GM21515 (cell line): ENCODE data around the gene PRR36.

ENCODE experiments used
- ATAC-seq: cut with Tn5 transposase; IDR thresholded peaks from one replicate; pipeline ENCODE4 v1.9.1; 2021; ENCODE audit not compliant: unreplicated experiment

Gene PRR36

GRCh38 chr19:7820588-7820987 lies 53.6 kb downstream of the PRR36 start:
- no peak for ATAC-seq

- no peak for ATAC-seq
These were observed 54.9 kb downstream of the PRR36 start for GRCh38 chr19:7819337-7819736.

- no peak for ATAC-seq
These were observed 55.4 kb downstream of the PRR36 start for GRCh38 chr19:7818806-7819205.
